OCI-LY1 (cell line): ENCODE data around the gene TGM5.

Experiments used
- H2AFZ ChIP-seq: fragments of 200-600 bp; sonication (generic), shearing (Covaris generic); 2 replicates; pipeline ENCODE4 v1.6.0; 2014; ENCODE audit warnings: antibody characterized with exemption, mild to moderate bottlenecking, low read length
- H3F3A ChIP-seq: fragments of 200-600 bp; sonication (generic), shearing (Covaris generic); 2 replicates; pipeline ENCODE4 v1.6.0; 2014; ENCODE audit warnings: mild to moderate bottlenecking, antibody characterized with exemption, low read length, moderate library complexity; ENCODE audit not compliant: insufficient read depth
- H3K27ac ChIP-seq: fragments of 200-600 bp; sonication (generic); 2 replicates; pipeline ENCODE4 v1.5.1; 2014; ENCODE audit warnings: low read length, mixed run types, mild to moderate bottlenecking, low read depth; ENCODE audit not compliant: poor library complexity, severe bottlenecking
- H3K27me3 ChIP-seq: fragments of 200-600 bp; sonication (generic); 2 replicates; pipeline ENCODE4 v1.6.0; 2014; ENCODE audit warnings: antibody characterized with exemption, mild to moderate bottlenecking, low read length, moderate library complexity; ENCODE audit not compliant: insufficient read depth
- H3K36me3 ChIP-seq: fragments of 200-600 bp; sonication (generic); 2 replicates; pipeline ENCODE4 v1.6.1; 2014; ENCODE audit warnings: mild to moderate bottlenecking, antibody characterized with exemption, low read length, moderate library complexity, mixed read lengths; ENCODE audit not compliant: insufficient read depth
- H3K4me1 ChIP-seq: fragments of 200-600 bp; sonication (generic); 2 replicates; pipeline ENCODE4 v1.5.1; 2014; ENCODE audit warnings: mild to moderate bottlenecking, low read length, moderate library complexity; ENCODE audit not compliant: insufficient read depth, severe bottlenecking
- H3K4me2 ChIP-seq: fragments of 200-600 bp; sonication (generic), shearing (Covaris generic); 2 replicates; pipeline ENCODE4 v1.6.1; 2014; ENCODE audit warnings: low read length
- H3K4me3 ChIP-seq: fragments of 200-600 bp; sonication (generic); 2 replicates; pipeline ENCODE4 v1.5.1; 2014; ENCODE audit warnings: low read length, low read depth, mild to moderate bottlenecking, mixed read lengths; ENCODE audit not compliant: poor library complexity, severe bottlenecking
- H3K79me2 ChIP-seq: fragments of 200-600 bp; shearing (Covaris generic); 2 replicates; pipeline ENCODE4 v1.6.1; 2016; ENCODE audit warnings: mixed run types, low read length, mixed read lengths; ENCODE audit not compliant: insufficient read depth
- H3K9ac ChIP-seq: fragments of 200-600 bp; sonication (generic), shearing (Covaris generic); 2 replicates; pipeline ENCODE4 v1.6.1; 2014; ENCODE audit warnings: mild to moderate bottlenecking, low read length, mixed read lengths
- H3K9me2 ChIP-seq: fragments of 200-600 bp; sonication (generic), shearing (Covaris generic); 2 replicates; pipeline ENCODE4 v1.6.1; 2014; ENCODE audit warnings: low read depth, mild to moderate bottlenecking, low read length, mixed read lengths
- H3K9me3 ChIP-seq: fragments of 200-600 bp; shearing (Covaris generic); 2 replicates; pipeline ENCODE4 v1.6.1; 2014; ENCODE audit warnings: low read length, mixed read lengths
- H4K20me1 ChIP-seq: fragments of 200-600 bp; sonication (generic), shearing (Covaris generic); 2 replicates; pipeline ENCODE4 v1.6.0; 2016; ENCODE audit warnings: mild to moderate bottlenecking, low read length; ENCODE audit not compliant: insufficient read depth
- CTCF ChIP-seq: fragments of 200-600 bp; sonication (generic), shearing (Covaris generic); IDR thresholded peaks from 2 replicates; pipeline ENCODE4 v1.5.1; 2017; ENCODE audit warnings: mild to moderate bottlenecking, antibody characterized with exemption, low read length, moderate library complexity, mixed read lengths
- EZH2 ChIP-seq: fragments of 200-600 bp; sonication (generic), shearing (Covaris generic); IDR thresholded peaks from 2 replicates; pipeline ENCODE4 v1.8.0; 2017; ENCODE audit warnings: borderline replicate concordance, mixed run types, mild to moderate bottlenecking, antibody characterized with exemption, low read length, moderate library complexity, mixed read lengths

TGM5 gene

DNA sequence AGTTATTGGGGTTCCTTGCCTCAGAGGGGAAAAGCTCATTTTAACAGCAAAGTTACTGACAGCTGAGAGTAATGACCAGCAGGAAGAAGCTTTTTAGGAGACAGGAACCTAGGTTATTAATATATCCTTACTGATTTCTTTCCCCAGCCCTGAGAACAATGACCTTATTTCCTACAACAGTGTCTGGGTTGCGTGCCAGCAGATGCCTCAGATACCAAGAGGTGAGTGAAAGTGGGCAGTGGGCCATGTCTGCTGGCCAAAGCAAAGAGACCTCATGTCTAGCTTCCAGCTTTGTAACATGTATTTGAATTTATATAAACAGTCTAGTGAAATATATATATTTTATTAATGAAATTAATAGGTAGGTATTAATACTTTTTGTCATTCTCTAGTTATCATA is 76.5 kb downstream of the TGM5 start:
- Histone ChIP-seq H3K9me3 (no peaks in the 10 kb centered on the region), H3K9ac (no peak overlapping the region), H4K20me1 (no peaks in the 10 kb centered on the region), H3F3A (no peaks in the 10 kb centered on the region), H3K27me3 (no peaks in the 10 kb centered on the region), H3K9me2 (no peaks in the 10 kb centered on the region), H2AFZ (no peak overlapping the region), H3K4me1 (peaks cover 14% of the 10 kb centered on the region), H3K4me2 (no peak overlapping the region), H3K4me3 (no peak overlapping the region), H3K27ac (no peak overlapping the region), H3K36me3 (peaks cover 55% of the 10 kb centered on the region), H3K79me2 (peaks cover 10% of the 10 kb centered on the region)
- TF ChIP-seq CTCF: no peak
- no peak for TF ChIP-seq EZH2

- no peak overlapping the region for H3K27ac ChIP-seq
- no peaks in the 10 kb centered on the region for H3K27me3 ChIP-seq
- peaks cover 14% of the 10 kb centered on the region for H3K4me1 ChIP-seq
- H4K20me1 ChIP-seq: no peaks in the 10 kb centered on the region
- H3K4me2 ChIP-seq: no peak overlapping the region
- no peak overlapping the region for H2AFZ ChIP-seq
- H3F3A ChIP-seq: no peaks in the 10 kb centered on the region
- no peak overlapping the region for H3K4me3 ChIP-seq
- H3K9me2 ChIP-seq: no peaks in the 10 kb centered on the region
- no peak for TF ChIP-seq CTCF
- no peak for TF ChIP-seq EZH2
- H3K79me2 ChIP-seq: peaks cover 10% of the 10 kb centered on the region
- no peaks in the 10 kb centered on the region for H3K9me3 ChIP-seq
- peaks cover 47% of the 10 kb centered on the region for H3K36me3 ChIP-seq
- no peak overlapping the region for H3K9ac ChIP-seq
Measured at GRCh38 chr15:43189296-43189695, 77.4 kb downstream of the TGM5 start.

GRCh38 chr15:43187544-43188155 is 79.1 kb downstream of the TGM5 start:
- Histone ChIP-seq H3F3A (no peaks in the 10 kb centered on the region), H4K20me1 (no peaks in the 10 kb centered on the region), H3K9me2 (no peaks in the 10 kb centered on the region), H3K27ac (no peak overlapping the region), H3K9me3 (no peaks in the 10 kb centered on the region), H3K9ac (no peak overlapping the region), H2AFZ (no peak overlapping the region), H3K4me1 (peaks cover 18% of the 10 kb centered on the region), H3K79me2 (peaks cover 10% of the 10 kb centered on the region), H3K27me3 (no peaks in the 10 kb centered on the region), H3K4me2 (0 out of 2 replicates have a peak overlapping the region, but pooled peaks have one; percentile 99), H3K36me3 (peaks cover 35% of the 10 kb centered on the region), H3K4me3 (no peak overlapping the region)
- no peak for TF ChIP-seq EZH2
- peak; percentile 65 for TF ChIP-seq CTCF
